Measurements from ENCODE around the gene DACT2.
"Not testable (repeated sequence)": the region's sequence is repeated elsewhere in the genome, so short reads cannot be mapped to it uniquely, and the experiment has no call there.

Gene DACT2

DNA sequence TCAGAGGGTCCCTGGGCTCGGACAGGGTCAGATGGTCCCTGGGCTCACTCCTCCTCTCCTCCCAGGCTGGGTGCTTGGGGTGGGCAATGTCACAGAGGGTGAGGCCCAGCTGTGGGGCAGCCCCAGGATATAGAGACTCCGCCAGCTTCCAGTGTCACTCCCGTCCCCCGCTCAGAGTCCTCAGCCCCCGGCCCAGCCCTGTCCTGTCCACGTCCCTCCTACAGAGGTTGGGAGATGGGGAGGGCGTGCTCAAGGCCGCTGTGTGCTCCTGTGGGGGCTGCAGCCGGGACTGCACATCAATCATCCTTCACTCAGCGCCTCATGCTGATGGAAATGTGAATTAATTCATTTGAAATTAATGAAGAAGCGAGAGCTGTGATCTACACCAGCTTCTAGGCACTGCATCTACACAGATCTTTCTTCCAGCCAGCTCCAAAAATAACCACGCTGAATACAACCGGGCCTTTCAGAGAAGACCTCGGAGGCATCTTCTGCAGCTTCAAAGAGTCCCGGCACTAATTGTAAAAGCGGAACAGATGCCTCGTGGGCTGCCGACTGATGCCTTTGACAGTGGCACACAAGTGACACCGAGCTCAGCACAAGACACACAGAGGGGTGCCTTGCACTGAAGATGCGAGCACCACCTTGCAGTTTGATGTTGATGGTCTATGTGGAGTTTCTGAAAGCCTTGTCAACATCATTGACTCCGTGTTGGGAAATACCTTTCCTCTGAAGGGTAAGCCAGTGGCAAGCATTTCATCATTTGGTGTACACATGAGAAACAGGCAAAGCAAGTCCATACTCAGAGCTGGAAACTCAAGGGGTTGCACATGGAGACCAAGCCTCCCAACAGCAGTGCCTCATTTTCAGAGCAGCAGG is 39.3 kb downstream of the DACT2 start:
- DNase-seq: no peak

DNA sequence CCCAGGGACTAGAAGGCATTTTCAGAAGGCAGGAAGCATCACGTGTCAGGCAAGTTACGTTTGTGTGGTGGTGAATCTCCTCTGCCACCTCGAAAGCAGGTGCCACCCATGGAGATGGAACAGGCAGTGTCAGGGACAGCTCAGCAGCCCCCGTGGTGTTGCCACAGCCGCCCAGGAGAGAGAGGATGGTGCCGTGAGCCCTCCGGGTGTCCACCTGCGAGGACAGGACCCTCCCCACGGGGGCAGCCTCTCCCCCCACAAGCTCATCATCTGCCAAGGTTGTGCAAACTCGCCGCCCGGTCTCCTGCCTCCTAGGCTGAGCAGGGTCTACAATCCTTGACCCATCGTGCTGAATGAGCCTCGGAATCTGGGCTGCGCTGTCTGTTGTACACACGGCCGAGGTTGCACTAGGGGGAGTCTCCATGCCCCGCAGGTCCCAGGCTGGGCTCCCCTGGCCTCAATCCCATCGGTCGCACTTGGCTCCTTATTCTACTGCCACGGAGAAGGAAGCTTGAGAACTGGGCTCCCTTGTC is 40.1 kb downstream of the DACT2 start:
- no peak for DNase-seq

DNA sequence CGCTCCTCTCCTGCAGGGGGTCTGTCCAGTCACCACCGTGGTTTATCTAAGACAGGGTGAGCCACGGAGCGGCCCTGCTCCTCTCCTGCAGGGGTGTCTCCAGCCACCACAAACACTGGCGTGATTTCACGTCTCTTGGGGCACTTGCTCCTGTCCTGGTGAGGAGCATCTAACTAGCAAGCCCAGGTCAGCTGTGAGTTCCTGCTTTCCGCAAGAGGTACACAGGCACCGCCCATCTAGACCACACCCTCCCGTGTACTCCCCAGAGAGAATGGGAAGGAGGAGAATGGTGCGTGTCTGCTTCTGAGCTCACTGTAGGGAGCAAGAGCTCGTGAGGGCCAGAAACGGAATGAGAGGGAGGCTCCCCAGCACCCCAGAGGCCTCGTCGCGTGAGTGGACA is 40.7 kb downstream of the DACT2 start:
- DNase-seq: no peak

DNA sequence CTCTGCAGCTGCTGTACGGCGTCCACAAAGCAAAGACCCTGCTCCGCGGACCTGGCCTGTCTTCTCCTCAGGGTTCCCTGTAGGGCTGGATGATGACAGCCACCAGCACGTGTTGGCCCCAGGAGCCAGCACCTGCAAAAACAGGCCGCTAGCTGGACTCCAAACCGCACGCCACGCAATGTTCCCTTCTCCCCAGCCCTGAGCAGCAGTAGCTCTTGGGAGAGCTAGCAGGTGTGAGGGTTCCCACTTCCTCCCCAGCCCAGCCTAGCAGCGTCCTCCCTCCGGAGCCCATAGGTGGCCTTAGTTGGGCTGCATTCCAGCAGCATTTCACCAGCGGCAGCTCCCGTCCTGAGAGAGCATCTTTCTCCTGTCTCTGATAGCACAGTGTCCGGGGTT is 42.3 kb downstream of the DACT2 start:
- peak; percentile 34 for DNase-seq

DNA sequence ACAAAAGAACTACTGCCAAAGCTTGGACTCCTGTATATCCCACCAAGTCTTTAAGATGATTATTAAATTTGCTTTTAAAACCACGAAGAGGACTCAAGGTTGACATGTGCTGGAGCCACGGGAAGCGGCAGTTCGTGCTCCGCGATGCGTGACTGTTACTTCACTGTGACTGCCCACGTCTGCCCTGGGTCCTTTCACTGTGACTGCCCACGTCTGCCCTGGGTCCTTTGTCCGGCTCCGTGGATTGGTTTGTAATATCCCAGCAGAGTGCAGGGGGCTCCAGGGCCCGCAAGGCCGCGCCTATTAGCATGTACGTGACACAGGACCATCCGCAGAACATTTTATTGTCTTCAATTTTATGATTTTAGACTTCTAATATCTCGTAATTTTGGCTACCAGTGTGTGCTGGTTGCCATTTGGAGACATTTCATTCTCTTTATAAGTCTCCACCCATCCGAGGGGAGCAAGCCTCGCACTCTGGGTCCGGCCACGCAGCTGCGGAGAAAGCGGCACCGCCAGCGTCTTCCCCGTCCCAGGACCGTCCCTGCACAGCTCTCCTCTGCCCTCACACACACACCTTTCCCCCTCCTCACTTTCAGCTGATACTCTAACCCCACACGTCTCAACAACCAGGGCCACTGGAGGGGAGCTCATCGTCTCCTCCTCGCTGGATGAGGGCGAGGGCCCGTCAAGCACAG is 42.9 kb downstream of the DACT2 start:
- peak; percentile 44 for DNase-seq

DNA sequence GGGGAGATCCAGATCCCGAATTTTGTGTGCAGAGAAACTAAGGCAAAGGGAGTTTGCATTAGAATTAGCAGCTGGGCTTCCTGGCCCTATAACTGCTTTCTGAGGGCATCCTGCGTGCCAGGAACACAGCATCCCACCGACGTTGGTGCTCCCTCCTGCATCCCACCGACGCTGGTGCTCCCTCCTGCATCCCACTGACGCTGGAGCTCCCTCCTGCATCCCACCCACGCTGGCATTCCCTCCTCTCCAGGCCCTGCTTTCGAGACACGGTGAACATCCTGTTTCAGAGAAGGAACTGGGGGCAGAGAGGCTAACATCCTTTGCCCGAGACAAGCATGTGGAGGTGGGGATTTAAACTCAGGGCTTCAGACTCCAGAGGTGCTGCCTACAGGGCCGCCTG is 44.4 kb downstream of the DACT2 start:
- DNase-seq: no peak

DNA sequence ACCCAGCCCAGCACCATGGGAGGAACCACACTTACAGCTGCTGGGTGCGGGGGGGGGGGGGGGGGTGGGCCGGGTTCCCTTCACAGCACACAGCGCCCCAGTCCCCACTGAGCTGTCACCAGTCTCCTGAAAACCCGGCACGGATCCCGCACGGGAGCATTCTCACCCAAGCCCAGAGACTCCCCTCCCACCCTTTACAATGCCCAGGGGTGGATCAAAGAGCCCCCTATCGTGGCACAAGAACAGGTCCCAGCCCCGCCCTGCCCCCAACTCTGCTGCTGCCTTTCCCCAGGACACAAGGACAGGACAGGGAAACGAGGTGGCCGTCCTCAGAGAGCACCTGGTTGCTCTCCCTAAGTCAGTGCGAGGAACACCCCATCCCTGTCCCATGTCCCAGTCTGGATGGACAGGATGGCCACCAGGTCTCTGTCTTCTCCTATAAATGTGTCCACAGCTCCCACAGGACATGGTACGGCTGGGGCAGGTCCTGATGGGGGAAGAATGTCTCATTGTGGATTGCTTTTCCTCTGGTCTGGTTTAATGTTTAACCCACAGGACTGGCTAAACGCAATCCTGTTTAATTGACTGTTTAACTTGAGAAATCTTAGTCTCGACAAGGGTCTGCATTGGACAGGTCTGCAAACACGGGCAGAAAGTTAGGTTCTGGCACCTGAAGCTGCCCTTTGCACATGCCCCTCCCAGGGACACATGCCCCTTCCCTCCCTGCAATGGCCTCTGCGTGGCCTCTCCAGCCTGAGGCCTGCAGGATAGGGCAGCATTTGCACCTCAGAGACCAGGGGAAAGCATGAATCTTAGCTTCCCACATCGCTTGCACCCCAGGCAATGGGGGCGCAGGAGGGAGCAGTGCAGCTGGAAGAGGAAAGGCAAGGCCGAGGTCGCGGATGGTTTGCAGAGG is 45.3 kb downstream of the DACT2 start:
- no peak for DNase-seq

- DNase-seq: no peak
Measured at GRCh38 chr6:168273441-168274036, 46.0 kb downstream of the DACT2 start.

- DNase-seq: no peak
Measured at GRCh38 chr6:168272415-168273325, 46.9 kb downstream of the DACT2 start.

- DNase-seq: no peak
Measured at GRCh38 chr6:168270274-168271172, 49.1 kb downstream of the DACT2 start.

DNA sequence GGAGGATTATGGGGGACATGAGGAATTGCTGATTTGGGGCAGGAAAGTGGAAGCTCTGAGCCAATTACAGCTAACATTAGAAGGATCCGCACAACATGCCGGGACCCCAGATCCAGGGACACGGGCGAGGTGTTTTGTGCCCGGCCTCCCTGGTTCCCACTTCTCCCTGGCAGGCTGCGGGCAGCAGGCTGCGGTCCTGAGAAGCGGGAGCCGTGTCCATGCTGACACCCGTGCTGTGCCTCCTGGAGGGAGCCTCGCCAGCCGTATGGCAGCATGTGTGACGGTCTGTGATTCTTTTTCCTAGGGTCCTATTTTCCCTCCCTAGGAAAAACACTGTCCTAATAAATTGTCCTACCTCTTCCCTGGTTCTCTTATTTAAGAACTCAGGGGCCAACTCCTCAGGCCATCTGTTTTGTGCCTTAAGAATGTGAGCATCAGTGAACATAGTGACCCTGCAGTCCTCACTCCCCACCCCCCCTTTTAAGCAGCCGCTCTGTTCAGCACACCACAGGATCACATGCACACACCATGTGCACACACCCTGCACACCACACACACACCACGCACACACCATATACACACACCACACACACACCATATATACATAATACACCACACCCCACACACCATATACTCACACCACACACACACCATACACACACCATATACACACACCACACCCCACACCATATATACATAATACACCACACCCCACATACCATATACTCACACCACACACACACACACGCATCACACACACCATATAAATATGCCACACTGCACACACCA is 49.9 kb downstream of the DACT2 start:
- DNase-seq: no peak

GRCh38 chr6:168268755-168269154 is 50.8 kb downstream of the DACT2 start:
- DNase-seq: no peak

DNA sequence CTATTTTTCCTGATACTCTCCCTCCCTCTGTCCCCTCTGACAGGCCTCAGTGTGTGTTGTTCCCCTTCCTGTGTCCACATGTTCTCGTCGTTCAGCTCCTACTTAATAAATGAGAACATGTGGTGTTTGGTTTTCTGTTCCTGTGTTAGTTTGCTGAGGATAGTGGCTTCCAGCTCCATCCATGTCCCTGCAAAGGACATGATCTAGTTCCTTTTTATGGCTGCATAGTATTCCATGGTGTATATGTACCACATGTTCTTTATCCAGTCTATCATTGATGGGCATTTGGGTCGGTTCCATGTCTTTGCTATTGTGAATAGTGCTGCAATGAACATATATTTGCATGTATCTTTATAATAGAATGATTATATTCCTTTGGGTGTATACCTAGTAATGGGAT is 51.8 kb downstream of the DACT2 start:
- DNase-seq: not testable (repeated sequence)

DNA sequence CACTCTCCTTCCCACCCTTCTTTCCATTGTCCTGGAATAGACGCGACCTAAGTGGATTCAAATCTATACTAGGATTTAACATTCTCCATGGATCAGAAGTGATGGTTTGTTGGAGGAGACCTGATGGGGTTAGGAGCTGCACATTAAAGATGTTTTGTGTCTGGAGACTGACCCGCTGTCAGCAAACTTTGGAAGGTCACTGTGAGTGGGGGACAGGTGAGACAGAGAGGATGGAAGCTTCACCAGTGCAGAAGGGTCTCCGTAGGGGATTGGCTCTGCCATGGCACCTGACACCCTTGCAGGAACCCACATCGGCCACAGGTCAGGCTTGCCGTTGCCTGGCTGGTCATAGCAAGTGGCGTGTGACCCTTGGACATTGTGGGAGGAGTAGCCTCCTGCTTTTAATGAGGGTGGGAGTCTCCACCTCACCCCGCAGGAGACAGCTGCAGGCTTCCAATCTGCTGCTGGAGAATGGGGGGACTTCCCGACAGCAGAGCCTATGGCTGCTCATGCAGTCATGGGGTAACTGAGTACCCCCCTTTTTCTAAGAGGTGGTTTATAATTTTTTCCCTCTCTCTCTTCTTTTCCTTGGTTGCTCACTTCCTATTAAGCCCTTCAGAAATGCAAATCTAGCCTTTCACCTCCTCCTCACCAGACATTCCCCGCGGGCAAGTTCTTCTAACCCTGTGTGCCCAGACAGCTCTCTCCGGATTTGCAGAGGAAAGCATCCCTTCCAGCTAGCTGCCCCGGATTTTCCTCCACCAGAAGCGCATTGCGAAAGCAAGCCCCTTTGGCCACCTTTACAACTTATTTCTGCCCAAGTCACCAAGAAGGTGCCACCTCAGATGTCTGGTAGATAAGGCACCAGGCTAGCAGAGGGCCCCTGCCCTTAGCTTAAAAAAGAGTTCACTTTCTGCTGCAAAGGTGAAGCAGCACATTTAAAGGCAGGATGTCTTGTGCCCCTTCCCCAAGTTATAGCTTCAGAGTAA is 53.5 kb downstream of the DACT2 start:
- DNase-seq: no peak

- no peak for DNase-seq
Measured at GRCh38 chr6:168265394-168265793, 54.2 kb downstream of the DACT2 start.

GRCh38 chr6:168264593-168265335 is 54.8 kb downstream of the DACT2 start:
- DNase-seq: no peak

GRCh38 chr6:168263351-168263905 is 56.1 kb downstream of the DACT2 start:
- DNase-seq: peak; percentile 33

Data from activated effector memory CD4-positive, alpha-beta T cell treated with anti-CD3 and anti-CD28 coated beads, Interleukin-2, amount 50 U/mL, for 16 hours (primary cell).